GM18508 (cell line): Measurements from ENCODE around the gene LRAT.

Experiments used
- ATAC-seq: cut with Tn5 transposase; IDR thresholded peaks from one replicate; pipeline ENCODE4 v1.9.1; 2021; ENCODE audit warnings: moderate number of reproducible peaks; ENCODE audit not compliant: insufficient read depth, unreplicated experiment

LRAT gene

GRCh38 chr4:154757713-154758112 lies 13.9 kb downstream of the LRAT start:
- no peak for ATAC-seq

GRCh38 chr4:154760895-154761294 lies 17.1 kb downstream of the LRAT start:
- ATAC-seq: no peak

GRCh38 chr4:154778264-154778663 lies 34.5 kb downstream of the LRAT start:
- no peak for ATAC-seq

GRCh38 chr4:154779362-154779947 lies 35.7 kb downstream of the LRAT start:
- ATAC-seq: no peak

- no peak for ATAC-seq
Measured at GRCh38 chr4:154781126-154781982, 37.6 kb downstream of the LRAT start, which contains the start of gene RBM46. Gene RBM46 (plus strand): TSS chr4:154781272. CDS start chr4:154796753, 15,481 bp downstream.

GRCh38 chr4:154781983-154782293 lies 38.1 kb downstream of the LRAT start:
- no peak for ATAC-seq
